HG02885 (cell line): Measurements from ENCODE around the gene OR8S1.
"Not testable (repeated sequence)": the region's sequence is repeated elsewhere in the genome, so short reads cannot be mapped to it uniquely, and the experiment has no call there.

Experiments
- ATAC-seq: cut with Tn5 transposase; IDR thresholded peaks from one replicate; pipeline ENCODE4 v1.9.1; 2021; ENCODE audit warnings: mild to moderate bottlenecking; ENCODE audit not compliant: unreplicated experiment, poor library complexity

Gene OR8S1

GRCh38 chr12:48553666-48554343 lies 28.4 kb downstream of the OR8S1 start:
- not testable (repeated sequence) for ATAC-seq

GRCh38 chr12:48556631-48557030 lies 31.2 kb downstream of the OR8S1 start:
- ATAC-seq = no peak

- ATAC-seq = no peak
These were observed 32.5 kb downstream of the OR8S1 start for GRCh38 chr12:48557919-48558318.

GRCh38 chr12:48567731-48568130 lies 42.3 kb downstream of the OR8S1 start:
- no peak for ATAC-seq

- ATAC-seq = no peak
These were observed 44.5 kb downstream of the OR8S1 start, which contains the start of gene LALBA for GRCh38 chr12:48569946-48570345. Gene LALBA, minus strand, starts transcription at chr12:48570046. Its CDS starts 26 bp downstream, at chr12:48570020.

- no peak for ATAC-seq
These were observed 46.9 kb downstream of the OR8S1 start for GRCh38 chr12:48572326-48572725.
